Thyroid gland (tissue), 4 donors: Measurements from ENCODE around the gene BLID. TPM values are rescaled to one million over a fixed set of nuclear protein-coding genes. Genes with fewer than 3 reads are reported as not detected.

Source experiments
- DNase-seq, 2 donors: peaks; one replicate each; pipeline ENCODE4 v3.0.0-alpha.2; 2019
- H3K27ac ChIP-seq, 3 donors: fragments of 200-600 bp; sonication (generic); 1 replicate in 2 of 3; 2 replicates in 1 of 3; pipeline ENCODE4 v1.5.1; 2016 to 2019; ENCODE audit warnings: mild to moderate bottlenecking in 1 of 3, moderate library complexity in 1 of 3
- H3K27me3 ChIP-seq: fragments of 200-600 bp; sonication (generic); one replicate; pipeline ENCODE4 v1.5.1; 2019
- H3K36me3 ChIP-seq, 2 donors: fragments of 200-600 bp; sonication (generic); one replicate each; pipeline ENCODE4 v1.5.1; 2016 to 2019
- H3K4me1 ChIP-seq, 2 donors: fragments of 200-600 bp; sonication (generic); one replicate each; pipeline ENCODE4 v1.5.1; 2017 to 2019
- H3K4me3 ChIP-seq, 3 donors: fragments of 200-600 bp; sonication (generic); replicated peaks in 1 of 3; 1 replicate in 2 of 3; 2 replicates in 1 of 3; pipeline ENCODE4 v1.5.1; 2016; ENCODE audit warnings: mild to moderate bottlenecking in 1 of 3
- H3K9me3 ChIP-seq: fragments of 200-600 bp; sonication (generic); one replicate; pipeline ENCODE4 v1.5.1; 2017
- POLR2A ChIP-seq, 2 donors: fragments of 450-650 bp; IDR thresholded peaks; one replicate each; pipeline ENCODE4 v1.6.1; 2017; ENCODE audit warnings: antibody characterized with exemption in 2 of 2, mild to moderate bottlenecking in 2 of 2, moderate library complexity in 1 of 2
- WGBS, 2 donors: methylation state at CpG; one replicate each; pipeline ENCODE4 v1.1.5; 2017; 5-methylcytosine and 5-hydroxymethylcytosine counted together
- intact Hi-C: fragments of 100-400 bp; cut with DNase I; formaldehyde crosslinking; loops from one replicate; pipeline ENCODE4 v1.15.1; 2023
- total RNA-seq, 4 donors: library from RNA; depleted of rRNA; stranded (reverse); fragments of >200 nt; gene quantifications; one replicate each; pipeline ENCODE4 v1.2.3, GENCODE V29; 2016
- TF ChIP-seq, protein P1 (sequence below), 6 experiments: fragments of 200-600 bp in 3 of 6; fragments of 450-650 bp in 3 of 6; sonication (generic) in 3 of 6; IDR thresholded peaks; one replicate each; pipeline ENCODE4 v1.5.1; 2016 to 2019; ENCODE audit warnings: antibody characterized with exemption in 6 of 6, mild to moderate bottlenecking in 2 of 6, inconsistent platforms in 1 of 6, moderate library complexity in 1 of 6

The BLID gene
- total RNA-seq, result 10 to 100 TPM in 1 of 4 donors, 1 to 10 TPM in 3; 4.8 to 11.5 (median 7.4) TPM

DNA sequence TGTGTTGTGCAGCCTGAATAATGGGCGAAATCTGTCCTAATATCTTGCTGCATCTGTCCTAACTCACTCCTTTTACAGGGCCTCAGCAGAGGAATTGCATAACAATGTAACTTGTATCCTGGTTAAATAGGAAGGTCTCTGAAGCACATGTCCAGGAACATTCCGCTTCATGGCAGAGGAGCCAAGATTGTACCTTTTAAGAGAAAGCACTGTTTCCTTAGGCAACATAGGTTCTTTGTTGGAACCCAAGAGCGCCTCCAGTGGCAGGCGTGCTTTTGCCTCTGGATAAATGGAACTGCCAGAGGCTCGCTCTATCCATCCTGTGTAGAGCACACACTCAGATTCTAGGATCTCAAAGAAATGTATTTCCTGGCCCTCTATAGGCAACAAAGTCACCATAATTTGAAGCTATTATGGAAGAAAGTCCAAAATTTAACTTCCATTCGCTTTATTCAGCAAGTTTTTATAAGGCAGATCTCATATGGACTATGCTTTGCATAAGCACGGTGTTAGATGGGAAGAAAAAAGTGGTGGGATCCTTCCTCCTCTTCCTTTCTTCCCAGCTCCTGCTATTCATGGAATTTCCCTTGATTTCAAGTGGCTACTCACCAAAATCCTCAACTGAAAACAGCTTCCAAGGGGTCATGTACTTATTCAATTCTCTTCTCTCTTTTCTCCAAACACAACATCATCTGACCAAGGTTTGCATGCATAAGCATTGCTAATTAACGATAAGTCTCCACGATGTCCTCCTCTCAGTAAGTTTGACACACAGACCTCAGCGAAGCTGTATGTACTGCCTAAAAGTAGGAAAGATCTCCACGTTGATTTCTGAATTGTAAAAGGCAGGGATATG, at the start of gene BLID:
BLID (minus strand) TSS at position 692 of the 856 bp plus-strand sequence; CDS start at position 399, 293 bp downstream.
- no peaks in the 10 kb centered on the region for H3K36me3 ChIP-seq
- H3K9me3 ChIP-seq, result no peaks in the 10 kb centered on the region
- H3K27me3 ChIP-seq, result no peaks in the 10 kb centered on the region
- TF ChIP-seq POLR2A (IDR thresholded peaks at IDR 0.05), result no peak
- TF ChIP-seq, protein P1, sequence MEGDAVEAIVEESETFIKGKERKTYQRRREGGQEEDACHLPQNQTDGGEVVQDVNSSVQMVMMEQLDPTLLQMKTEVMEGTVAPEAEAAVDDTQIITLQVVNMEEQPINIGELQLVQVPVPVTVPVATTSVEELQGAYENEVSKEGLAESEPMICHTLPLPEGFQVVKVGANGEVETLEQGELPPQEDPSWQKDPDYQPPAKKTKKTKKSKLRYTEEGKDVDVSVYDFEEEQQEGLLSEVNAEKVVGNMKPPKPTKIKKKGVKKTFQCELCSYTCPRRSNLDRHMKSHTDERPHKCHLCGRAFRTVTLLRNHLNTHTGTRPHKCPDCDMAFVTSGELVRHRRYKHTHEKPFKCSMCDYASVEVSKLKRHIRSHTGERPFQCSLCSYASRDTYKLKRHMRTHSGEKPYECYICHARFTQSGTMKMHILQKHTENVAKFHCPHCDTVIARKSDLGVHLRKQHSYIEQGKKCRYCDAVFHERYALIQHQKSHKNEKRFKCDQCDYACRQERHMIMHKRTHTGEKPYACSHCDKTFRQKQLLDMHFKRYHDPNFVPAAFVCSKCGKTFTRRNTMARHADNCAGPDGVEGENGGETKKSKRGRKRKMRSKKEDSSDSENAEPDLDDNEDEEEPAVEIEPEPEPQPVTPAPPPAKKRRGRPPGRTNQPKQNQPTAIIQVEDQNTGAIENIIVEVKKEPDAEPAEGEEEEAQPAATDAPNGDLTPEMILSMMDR (IDR thresholded peaks at IDR 0.05), result peak in 5 of 6 experiments; percentile 34 to 52 (median 44)
- DNase-seq, result peak; percentile 62 to 66
- 71 to 78% methylated on average over 11 of the region's 11 CpGs for WGBS, 2 donors
- H3K27ac ChIP-seq, result no peak within 1 kb of the TSS
- H3K4me3 ChIP-seq, result no peak within 1 kb of the TSS
- intact Hi-C loops, result no loop called here
- peaks cover 6 to 7% of the 10 kb centered on the region in 2 donors for H3K4me1 ChIP-seq

GRCh38 chr11:122163053-122163819, 47.2 kb upstream of the BLID start:
- Histone ChIP-seq H3K4me1 (peaks cover 8 to 52% of the 10 kb centered on the region in 2 donors), H3K27me3 (no peaks in the 10 kb centered on the region), H3K9me3 (no peaks in the 10 kb centered on the region), H3K36me3 (no peaks in the 10 kb centered on the region), H3K4me3 (no peak overlapping the region), H3K27ac (no peak overlapping the region)
- 90 to 94% methylated on average over 3 of the region's 3 CpGs for WGBS, 2 donors
- no peak for DNase-seq
- TF ChIP-seq POLR2A (IDR thresholded peaks at IDR 0.05), result no peak
- TF ChIP-seq, protein P1 (IDR thresholded peaks at IDR 0.05), result no peak
- intact Hi-C loops, result no loop called here

- intact Hi-C loops, result no loop called here
- H3K4me1 ChIP-seq, result peaks cover 6 to 42% of the 10 kb centered on the region in 2 donors
- H3K27ac ChIP-seq, result no peak overlapping the region
- H3K4me3 ChIP-seq, result no peak overlapping the region
- 88% methylated on average over 2 of the region's 2 CpGs for WGBS, 2 donors
- no peaks in the 10 kb centered on the region for H3K9me3 ChIP-seq
- no peak for TF ChIP-seq POLR2A (IDR thresholded peaks at IDR 0.05)
- TF ChIP-seq, protein P1 (IDR thresholded peaks at IDR 0.05), result no peak
- H3K27me3 ChIP-seq, result no peaks in the 10 kb centered on the region
- no peak for DNase-seq
- no peaks in the 10 kb centered on the region for H3K36me3 ChIP-seq
These were observed 46.1 kb upstream of the BLID start for GRCh38 chr11:122162095-122162494.

DNA sequence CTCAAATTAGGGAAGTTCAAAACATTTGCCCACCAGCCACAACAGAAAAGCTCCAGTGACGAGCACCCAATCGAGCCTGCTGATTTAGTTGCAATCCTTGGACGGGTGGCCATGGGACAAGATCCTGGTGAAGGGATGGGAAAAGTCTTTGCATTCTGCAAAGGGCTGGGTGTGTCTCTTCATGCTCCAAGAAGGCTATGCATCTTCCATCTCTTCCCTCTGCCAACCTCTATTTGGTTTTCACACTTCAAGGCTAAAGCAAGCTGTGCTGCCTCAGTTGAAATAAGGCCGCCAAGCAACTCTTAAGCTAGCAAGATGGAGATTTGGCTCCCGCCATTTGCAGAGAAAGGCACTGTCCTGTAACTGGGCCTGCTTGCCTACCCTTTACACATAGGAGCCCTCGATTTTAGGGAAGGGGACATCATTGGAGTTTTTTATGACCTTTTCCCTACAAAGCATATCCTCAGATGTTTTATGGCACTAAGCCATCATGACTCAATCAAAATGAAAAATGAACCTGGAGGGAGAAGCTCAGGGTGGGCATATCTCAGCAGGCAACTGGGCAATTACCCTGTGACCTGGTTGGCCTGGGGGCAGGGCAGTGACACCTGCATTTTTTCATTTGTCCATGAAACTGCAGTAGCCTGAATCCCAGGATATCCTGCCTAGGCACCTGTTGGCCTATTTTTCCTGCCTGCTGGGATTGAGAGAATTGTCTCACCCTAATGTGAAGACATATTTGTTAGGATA, 45.0 kb upstream of the BLID start:
- no peaks in the 10 kb centered on the region for H3K9me3 ChIP-seq
- intact Hi-C loops, result no loop called here
- no peaks in the 10 kb centered on the region for H3K36me3 ChIP-seq
- WGBS, 2 donors, result 89 to 95% methylated on average over 6 of the region's 6 CpGs
- no peak for DNase-seq
- H3K4me3 ChIP-seq, result no peak overlapping the region
- H3K27me3 ChIP-seq, result no peaks in the 10 kb centered on the region
- H3K27ac ChIP-seq, result no peak overlapping the region
- peaks cover 6 to 35% of the 10 kb centered on the region in 2 donors for H3K4me1 ChIP-seq
- no peak for TF ChIP-seq POLR2A (IDR thresholded peaks at IDR 0.05)
- TF ChIP-seq, protein P1 (IDR thresholded peaks at IDR 0.05), result no peak
